ENCODE data around the gene PPA1.

DNA sequence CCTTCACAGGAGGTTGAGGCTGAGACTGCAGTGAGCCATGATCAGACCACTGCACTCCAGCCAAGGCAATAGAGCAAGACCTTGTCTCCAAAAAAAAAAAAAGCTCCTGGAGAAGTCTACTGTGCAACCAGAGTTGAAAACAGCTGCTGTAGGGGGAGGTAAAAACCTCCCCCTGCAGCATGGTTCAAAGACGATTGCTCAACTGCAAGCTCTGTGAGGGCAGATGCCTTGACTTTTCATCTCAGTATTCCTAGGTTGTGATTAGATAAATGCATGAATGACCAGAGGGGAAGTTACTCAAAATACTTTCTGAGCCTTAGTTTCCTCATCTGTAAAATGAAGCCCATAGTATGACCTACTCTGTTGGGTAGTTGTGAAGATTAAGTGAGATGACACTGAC, 25.0 kb upstream of the PPA1 start:
- TF ChIP-seq EZH2 (IDR thresholded peaks at IDR 0.05; ENCODE audit: low read length) (no peak), CTCF (optimal IDR thresholded peaks at IDR 0.05 in 1 of 3, IDR thresholded peaks at IDR 0.05 in 1 of 3, conservative IDR thresholded peaks at IDR 0.05 in 1 of 3; ENCODE audit: extremely low read depth in 1 of 3, insufficient read depth in 2 of 3, low read length in 3 of 3) (no peak)

Data from keratinocyte (primary cell).